Measurements from ENCODE around the gene CCDC63.
"Not testable (repeated sequence)": the region's sequence is repeated elsewhere in the genome, so short reads cannot be mapped to it uniquely, and the experiment has no call there.

Gene CCDC63

GRCh38 chr12:110923692-110924334 lies 77.0 kb downstream of the CCDC63 start:
- DNase-seq: no peak

- DNase-seq: no peak
Observed at GRCh38 chr12:110927546-110927945, 80.8 kb downstream of the CCDC63 start.

GRCh38 chr12:110928700-110929099 lies 81.9 kb downstream of the CCDC63 start:
- no peak for DNase-seq

- no peak for DNase-seq
Observed at GRCh38 chr12:110929818-110930217, 83.0 kb downstream of the CCDC63 start.

- DNase-seq: no peak
Observed at GRCh38 chr12:110930348-110931314, 83.8 kb downstream of the CCDC63 start.

GRCh38 chr12:110931315-110931728 lies 84.5 kb downstream of the CCDC63 start:
- no peak for DNase-seq

GRCh38 chr12:110932046-110932445 lies 85.3 kb downstream of the CCDC63 start:
- DNase-seq: no peak

GRCh38 chr12:110933326-110933974 lies 86.7 kb downstream of the CCDC63 start:
- no peak for DNase-seq

- no peak for DNase-seq
Observed at GRCh38 chr12:110934093-110934852, 87.5 kb downstream of the CCDC63 start.

- no peak for DNase-seq
Observed at GRCh38 chr12:110935588-110935987, 88.8 kb downstream of the CCDC63 start.

GRCh38 chr12:110936367-110937103 lies 89.7 kb downstream of the CCDC63 start:
- DNase-seq: no peak

- peak; percentile 19 to 38 for DNase-seq
Observed at GRCh38 chr12:110937104-110937641, 90.4 kb downstream of the CCDC63 start.

- no peak for DNase-seq
Observed at GRCh38 chr12:110940296-110940695, 93.5 kb downstream of the CCDC63 start.

- no peak for DNase-seq
Observed at GRCh38 chr12:110940933-110941332, 94.1 kb downstream of the CCDC63 start.

GRCh38 chr12:110941391-110941790 lies 94.6 kb downstream of the CCDC63 start:
- DNase-seq: no peak

GRCh38 chr12:110943373-110943772 lies 96.6 kb downstream of the CCDC63 start:
- DNase-seq: no peak

GRCh38 chr12:110948041-110948440 lies 101.3 kb downstream of the CCDC63 start:
- no peak for DNase-seq

- not testable (repeated sequence) for DNase-seq
Observed at GRCh38 chr12:110950466-110950865, 103.7 kb downstream of the CCDC63 start.

GRCh38 chr12:110950867-110951266 lies 104.1 kb downstream of the CCDC63 start:
- not testable (repeated sequence) for DNase-seq

Data from bone marrow (tissue), 2 donors.